WI38 (cell line): Measurements from ENCODE around the gene TMTC1.

ENCODE experiments used
- H3K4me3 ChIP-seq: 2 replicates; pipeline ENCODE4 v1.5.1; 2011; ENCODE audit warnings: low read depth, mild to moderate bottlenecking, control low read depth, low read length
- CTCF ChIP-seq: IDR thresholded peaks from 2 replicates; pipeline ENCODE4 v1.5.1; 2012; ENCODE audit warnings: low read depth, mild to moderate bottlenecking, control low read depth, low read length

Gene TMTC1

GRCh38 chr12:29660847-29661246 is 122.9 kb downstream of the TMTC1 start:
- TF ChIP-seq CTCF = no peak
- H3K4me3 ChIP-seq = no peak overlapping the region

- no peak for TF ChIP-seq CTCF
- no peak overlapping the region for H3K4me3 ChIP-seq
Measured at GRCh38 chr12:29656762-29657538, 126.8 kb downstream of the TMTC1 start.

- no peak overlapping the region for H3K4me3 ChIP-seq
- no peak for TF ChIP-seq CTCF
Measured at GRCh38 chr12:29655861-29656260, 127.9 kb downstream of the TMTC1 start.

- no peak overlapping the region for H3K4me3 ChIP-seq
- TF ChIP-seq CTCF = no peak
Measured at GRCh38 chr12:29653286-29653685, 130.5 kb downstream of the TMTC1 start.

GRCh38 chr12:29650371-29650770 is 133.4 kb downstream of the TMTC1 start:
- no peak for TF ChIP-seq CTCF
- no peak overlapping the region for H3K4me3 ChIP-seq

GRCh38 chr12:29649722-29650121 is 134.0 kb downstream of the TMTC1 start:
- no peak overlapping the region for H3K4me3 ChIP-seq
- no peak for TF ChIP-seq CTCF

- no peak for TF ChIP-seq CTCF
Measured at GRCh38 chr12:29644536-29645162, 139.1 kb downstream of the TMTC1 start.

More at GRCh38 chr12:29644536-29645162, 139.1 kb downstream of the TMTC1 start:
- H3K4me3 ChIP-seq = no peak overlapping the region
